ENCODE data around the gene SELPLG.

SELPLG gene

GRCh38 chr12:108653922-108654321 is 20.2 kb upstream of the SELPLG start:
- no peak for DNase-seq (ENCODE audit: extremely low read depth, low read depth)
- TF ChIP-seq, protein P1, sequence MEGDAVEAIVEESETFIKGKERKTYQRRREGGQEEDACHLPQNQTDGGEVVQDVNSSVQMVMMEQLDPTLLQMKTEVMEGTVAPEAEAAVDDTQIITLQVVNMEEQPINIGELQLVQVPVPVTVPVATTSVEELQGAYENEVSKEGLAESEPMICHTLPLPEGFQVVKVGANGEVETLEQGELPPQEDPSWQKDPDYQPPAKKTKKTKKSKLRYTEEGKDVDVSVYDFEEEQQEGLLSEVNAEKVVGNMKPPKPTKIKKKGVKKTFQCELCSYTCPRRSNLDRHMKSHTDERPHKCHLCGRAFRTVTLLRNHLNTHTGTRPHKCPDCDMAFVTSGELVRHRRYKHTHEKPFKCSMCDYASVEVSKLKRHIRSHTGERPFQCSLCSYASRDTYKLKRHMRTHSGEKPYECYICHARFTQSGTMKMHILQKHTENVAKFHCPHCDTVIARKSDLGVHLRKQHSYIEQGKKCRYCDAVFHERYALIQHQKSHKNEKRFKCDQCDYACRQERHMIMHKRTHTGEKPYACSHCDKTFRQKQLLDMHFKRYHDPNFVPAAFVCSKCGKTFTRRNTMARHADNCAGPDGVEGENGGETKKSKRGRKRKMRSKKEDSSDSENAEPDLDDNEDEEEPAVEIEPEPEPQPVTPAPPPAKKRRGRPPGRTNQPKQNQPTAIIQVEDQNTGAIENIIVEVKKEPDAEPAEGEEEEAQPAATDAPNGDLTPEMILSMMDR (IDR thresholded peaks at IDR 0.05; ENCODE audit: low read depth, low read length, missing control alignments) = no peak
- H3K4me3 ChIP-seq (replicated peaks; ENCODE audit: low read depth, low read length) = no peak overlapping the region

DNA sequence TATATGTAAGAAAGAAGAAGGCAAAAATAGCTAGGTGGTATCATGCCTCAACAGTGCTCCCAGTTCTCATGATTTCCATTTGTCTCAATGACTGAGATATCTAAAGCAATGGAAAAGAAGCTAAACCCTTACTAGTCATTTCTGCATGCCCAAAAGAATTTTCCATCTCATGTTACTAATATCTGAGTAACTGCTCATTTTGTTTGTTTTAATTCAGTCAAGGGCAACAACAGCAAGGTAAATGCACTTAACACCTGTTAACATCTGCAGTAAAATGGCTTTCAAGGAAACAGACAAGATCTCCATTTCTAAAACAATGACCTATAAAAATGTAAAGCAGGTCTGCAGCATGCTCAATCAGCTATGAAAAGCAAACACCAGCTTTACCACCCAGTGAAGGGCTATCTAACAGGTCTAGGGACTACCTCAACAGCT is 19.4 kb upstream of the SELPLG start:
- no peak overlapping the region for H3K4me3 ChIP-seq (replicated peaks; ENCODE audit: low read depth, low read length)
- DNase-seq (ENCODE audit: extremely low read depth, low read depth) = no peak
- TF ChIP-seq, protein P1 (IDR thresholded peaks at IDR 0.05; ENCODE audit: low read depth, low read length, missing control alignments) = no peak

DNA sequence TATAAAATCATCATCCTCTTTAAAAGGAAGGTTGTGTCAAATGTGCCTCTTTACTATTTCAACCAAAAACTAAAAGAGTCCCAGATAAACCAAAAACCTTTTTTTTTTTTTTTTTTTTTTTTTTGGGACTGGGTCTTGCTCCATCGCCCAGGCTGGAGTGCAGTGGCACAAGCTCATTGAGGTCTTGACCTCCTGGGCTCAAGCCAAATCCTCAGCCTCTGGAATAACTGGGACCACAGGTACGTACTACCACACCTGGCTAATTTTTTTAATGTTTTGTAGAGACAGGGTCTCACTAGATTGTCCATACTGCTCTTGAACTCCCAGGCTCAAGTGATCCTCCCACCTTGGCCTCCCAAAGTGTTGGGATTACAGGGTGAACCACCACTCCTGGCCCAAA is 16.4 kb upstream of the SELPLG start:
- no peak for DNase-seq (ENCODE audit: extremely low read depth, low read depth)
- TF ChIP-seq, protein P1 (IDR thresholded peaks at IDR 0.05; ENCODE audit: low read depth, low read length, missing control alignments) = no peak
- H3K4me3 ChIP-seq (replicated peaks; ENCODE audit: low read depth, low read length) = no peak overlapping the region

DNA sequence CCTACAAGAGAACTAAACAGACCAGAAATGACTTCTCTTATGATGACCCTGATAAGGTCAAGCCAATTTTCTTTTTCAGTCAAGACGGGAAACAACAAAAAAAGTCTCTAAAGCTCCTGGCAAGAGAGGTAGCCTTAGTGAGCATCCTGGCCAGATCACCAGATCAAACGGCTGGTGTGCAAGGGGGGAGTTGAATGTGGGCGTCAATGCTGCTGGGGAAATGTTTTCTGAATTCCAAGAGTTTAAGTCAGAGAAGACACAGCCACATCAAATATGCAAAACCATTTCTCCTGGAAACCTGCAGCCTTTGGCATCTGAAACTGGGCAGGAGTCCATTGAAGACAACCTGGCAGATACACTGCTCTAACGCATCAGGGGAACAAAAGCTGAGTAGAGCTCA is 16.0 kb upstream of the SELPLG start:
- no peak for DNase-seq (ENCODE audit: extremely low read depth, low read depth)
- H3K4me3 ChIP-seq (replicated peaks; ENCODE audit: low read depth, low read length) = no peak overlapping the region

GRCh38 chr12:108649126-108649525 is 15.4 kb upstream of the SELPLG start:
- no peak for DNase-seq (ENCODE audit: extremely low read depth, low read depth)
- no peak overlapping the region for H3K4me3 ChIP-seq (replicated peaks; ENCODE audit: low read depth, low read length)
- TF ChIP-seq, protein P1 (IDR thresholded peaks at IDR 0.05; ENCODE audit: low read depth, low read length, missing control alignments) = no peak

More for the DNA sequence above, 16.0 kb upstream of the SELPLG start:
- TF ChIP-seq, protein P1 (IDR thresholded peaks at IDR 0.05; ENCODE audit: low read depth, low read length, missing control alignments) = no peak

- DNase-seq (ENCODE audit: extremely low read depth, low read depth) = no peak
- TF ChIP-seq, protein P1 (IDR thresholded peaks at IDR 0.05; ENCODE audit: low read depth, low read length, missing control alignments) = no peak
- H3K4me3 ChIP-seq (replicated peaks; ENCODE audit: low read depth, low read length) = no peak overlapping the region
Observed at GRCh38 chr12:108648371-108648770, 14.7 kb upstream of the SELPLG start.

DNA sequence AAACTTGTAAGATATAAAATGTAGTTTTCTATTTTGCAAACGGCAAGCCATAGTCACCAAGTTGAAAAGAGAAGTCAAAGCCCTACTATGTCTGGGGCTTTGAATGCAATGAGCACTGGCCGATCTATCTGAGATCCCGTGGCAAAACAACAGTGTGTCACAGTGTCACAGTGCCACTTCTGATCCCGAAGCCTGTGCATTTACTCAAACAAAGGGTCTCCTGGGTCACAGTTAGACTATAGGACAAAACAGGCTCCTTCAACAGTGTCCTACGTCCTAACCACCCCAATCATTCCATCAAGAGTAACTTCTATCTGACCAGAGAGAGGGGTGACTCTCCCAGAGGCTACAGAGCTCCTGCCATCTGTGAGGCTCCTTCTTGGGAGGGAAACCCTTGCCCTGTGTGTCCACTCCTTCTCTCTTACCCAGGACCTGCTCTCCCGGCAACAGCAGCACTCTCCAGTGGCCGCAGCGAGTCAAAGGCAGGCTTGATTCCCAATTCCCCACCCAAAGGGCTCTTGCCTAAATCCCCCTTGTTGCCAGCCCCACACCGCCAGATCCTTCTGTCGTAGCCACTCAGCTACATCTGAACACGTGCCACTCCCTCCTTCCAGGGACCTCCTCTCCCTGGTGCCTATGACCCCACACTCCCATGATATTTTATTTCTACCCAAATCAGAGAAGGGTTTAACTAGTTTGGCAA is 14.0 kb upstream of the SELPLG start:
- H3K4me3 ChIP-seq (replicated peaks; ENCODE audit: low read depth, low read length) = no peak overlapping the region
- no peak for DNase-seq (ENCODE audit: extremely low read depth, low read depth)
- TF ChIP-seq, protein P1 (IDR thresholded peaks at IDR 0.05; ENCODE audit: low read depth, low read length, missing control alignments) = no peak
